ENCODE results near the gene AP3M1.

DNA sequence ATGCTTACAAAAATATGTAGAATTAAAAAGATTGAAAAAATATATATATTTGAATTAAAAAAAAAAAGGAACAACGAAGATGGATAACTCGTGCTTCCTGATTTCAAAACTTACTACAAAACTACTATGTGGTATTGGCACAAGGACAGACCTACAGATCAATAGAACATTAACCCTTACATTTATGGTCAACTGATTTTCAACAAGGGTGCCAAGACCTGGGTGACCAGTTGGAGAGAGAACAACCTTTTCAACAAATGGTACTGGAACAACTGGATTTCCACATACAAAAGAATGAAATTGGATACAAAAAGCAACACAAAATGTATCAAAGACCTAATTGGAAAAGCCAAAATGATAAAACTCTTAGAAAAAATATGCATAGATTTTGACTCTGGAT, 10.1 kb downstream of the AP3M1 start:
- TF ChIP-seq POLR2A (IDR thresholded peaks at IDR 0.05) (no peak), POLR2AphosphoS5 (IDR thresholded peaks at IDR 0.05) (no peak)
- TF ChIP-seq, protein P1, sequence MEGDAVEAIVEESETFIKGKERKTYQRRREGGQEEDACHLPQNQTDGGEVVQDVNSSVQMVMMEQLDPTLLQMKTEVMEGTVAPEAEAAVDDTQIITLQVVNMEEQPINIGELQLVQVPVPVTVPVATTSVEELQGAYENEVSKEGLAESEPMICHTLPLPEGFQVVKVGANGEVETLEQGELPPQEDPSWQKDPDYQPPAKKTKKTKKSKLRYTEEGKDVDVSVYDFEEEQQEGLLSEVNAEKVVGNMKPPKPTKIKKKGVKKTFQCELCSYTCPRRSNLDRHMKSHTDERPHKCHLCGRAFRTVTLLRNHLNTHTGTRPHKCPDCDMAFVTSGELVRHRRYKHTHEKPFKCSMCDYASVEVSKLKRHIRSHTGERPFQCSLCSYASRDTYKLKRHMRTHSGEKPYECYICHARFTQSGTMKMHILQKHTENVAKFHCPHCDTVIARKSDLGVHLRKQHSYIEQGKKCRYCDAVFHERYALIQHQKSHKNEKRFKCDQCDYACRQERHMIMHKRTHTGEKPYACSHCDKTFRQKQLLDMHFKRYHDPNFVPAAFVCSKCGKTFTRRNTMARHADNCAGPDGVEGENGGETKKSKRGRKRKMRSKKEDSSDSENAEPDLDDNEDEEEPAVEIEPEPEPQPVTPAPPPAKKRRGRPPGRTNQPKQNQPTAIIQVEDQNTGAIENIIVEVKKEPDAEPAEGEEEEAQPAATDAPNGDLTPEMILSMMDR (IDR thresholded peaks at IDR 0.05), result no peak

Data from suprapubic skin (tissue), 4 donors.